NCI-H774 (cell line): ENCODE results near the gene CRAMP1.
A peak's percentile ranks its signal among the peaks of the same experiment; 100 is the strongest.

Experiments used
- DNase-seq: peaks from one replicate; lab custom pipeline; 2025; lab: John Stamatoyannopoulos, UW

The CRAMP1 gene

GRCh38 chr16:1596516-1596915 is 15.6 kb upstream of the CRAMP1 start:
- DNase-seq, result no peak

- DNase-seq, result no peak
Measured at GRCh38 chr16:1597154-1597553, 15.0 kb upstream of the CRAMP1 start.

- DNase-seq, result no peak
Measured at GRCh38 chr16:1601031-1601430, 11.1 kb upstream of the CRAMP1 start.

GRCh38 chr16:1601489-1601888 is 10.7 kb upstream of the CRAMP1 start:
- no peak for DNase-seq

- DNase-seq, result no peak
Measured at GRCh38 chr16:1602285-1602684, 9.9 kb upstream of the CRAMP1 start.

- DNase-seq, result no peak
Measured at GRCh38 chr16:1606774-1607173, 5.4 kb upstream of the CRAMP1 start.

GRCh38 chr16:1607971-1608370 is 4.2 kb upstream of the CRAMP1 start:
- DNase-seq, result no peak

- peak; percentile 57 for DNase-seq
Measured at GRCh38 chr16:1610071-1610898, 1.9 kb upstream of the CRAMP1 start.

- peak; percentile 49 for DNase-seq
Measured at GRCh38 chr16:1610899-1611632, 1.1 kb upstream of the CRAMP1 start.

- DNase-seq, result no peak
Measured at GRCh38 chr16:1613211-1613622, 1.1 kb downstream of the CRAMP1 start.

GRCh38 chr16:1613728-1614455 is 1.7 kb downstream of the CRAMP1 start:
- DNase-seq, result no peak

GRCh38 chr16:1614456-1615102 is 2.4 kb downstream of the CRAMP1 start:
- no peak for DNase-seq

- no peak for DNase-seq
Measured at GRCh38 chr16:1615761-1616160, 3.6 kb downstream of the CRAMP1 start.

GRCh38 chr16:1619976-1620375 is 7.8 kb downstream of the CRAMP1 start:
- no peak for DNase-seq

GRCh38 chr16:1620391-1620790 is 8.2 kb downstream of the CRAMP1 start:
- DNase-seq, result no peak

GRCh38 chr16:1621851-1622250 is 9.7 kb downstream of the CRAMP1 start:
- no peak for DNase-seq

GRCh38 chr16:1626327-1626726 is 14.2 kb downstream of the CRAMP1 start:
- DNase-seq, result no peak

GRCh38 chr16:1626776-1627175 is 14.6 kb downstream of the CRAMP1 start:
- DNase-seq, result no peak

GRCh38 chr16:1630450-1631213 is 18.5 kb downstream of the CRAMP1 start:
- no peak for DNase-seq

GRCh38 chr16:1631230-1631629 is 19.1 kb downstream of the CRAMP1 start:
- DNase-seq, result no peak

- no peak for DNase-seq
Measured at GRCh38 chr16:1631931-1632637, 19.9 kb downstream of the CRAMP1 start.
